ENCODE results near the gene PCDHGA1. TPM values are rescaled to one million over a fixed set of nuclear protein-coding genes. Genes with fewer than 3 reads are reported as not detected.

Gene PCDHGA1
- total and polyA plus RNA-seq, 4 donors, result 0.05 to 0.08 (median 0.05) TPM; not detected in 1

DNA sequence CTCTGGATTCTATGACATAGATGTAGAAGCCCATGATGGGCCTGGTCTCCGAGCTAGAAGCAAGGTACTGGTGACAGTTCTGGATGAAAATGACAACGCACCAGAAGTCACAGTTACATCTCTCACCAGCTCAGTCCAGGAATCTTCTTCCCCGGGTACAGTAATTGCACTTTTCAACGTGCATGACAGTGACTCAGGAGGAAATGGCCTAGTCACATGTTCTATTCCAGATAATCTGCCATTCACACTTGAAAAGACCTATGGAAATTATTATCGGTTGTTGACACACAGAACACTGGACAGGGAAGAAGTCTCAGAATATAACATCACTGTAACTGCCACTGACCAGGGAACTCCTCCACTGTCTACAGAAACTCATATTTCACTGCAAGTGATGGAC, 25.8 kb downstream of the PCDHGA1 start:
- H3K27me3 ChIP-seq (ENCODE audit: control insufficient read depth in 4 of 4, insufficient read depth in 4 of 4, low read length in 3 of 4), result peaks cover 0 to 2% (median 0%) of the 10 kb centered on the region in 4 donors
- H3K9me3 ChIP-seq (ENCODE audit: control insufficient read depth in 4 of 4, low read length in 3 of 4), result peaks cover 36 to 69% (median 47%) of the 10 kb centered on the region in 4 donors
- no peak overlapping the region for H3K27ac ChIP-seq (ENCODE audit: low read depth in 1 of 2, low read length in 2 of 2)
- no peak for TF ChIP-seq YY1 (IDR thresholded peaks at IDR 0.05)
- TF ChIP-seq HNF4G (IDR thresholded peaks at IDR 0.05), result no peak
- TF ChIP-seq, protein P1, sequence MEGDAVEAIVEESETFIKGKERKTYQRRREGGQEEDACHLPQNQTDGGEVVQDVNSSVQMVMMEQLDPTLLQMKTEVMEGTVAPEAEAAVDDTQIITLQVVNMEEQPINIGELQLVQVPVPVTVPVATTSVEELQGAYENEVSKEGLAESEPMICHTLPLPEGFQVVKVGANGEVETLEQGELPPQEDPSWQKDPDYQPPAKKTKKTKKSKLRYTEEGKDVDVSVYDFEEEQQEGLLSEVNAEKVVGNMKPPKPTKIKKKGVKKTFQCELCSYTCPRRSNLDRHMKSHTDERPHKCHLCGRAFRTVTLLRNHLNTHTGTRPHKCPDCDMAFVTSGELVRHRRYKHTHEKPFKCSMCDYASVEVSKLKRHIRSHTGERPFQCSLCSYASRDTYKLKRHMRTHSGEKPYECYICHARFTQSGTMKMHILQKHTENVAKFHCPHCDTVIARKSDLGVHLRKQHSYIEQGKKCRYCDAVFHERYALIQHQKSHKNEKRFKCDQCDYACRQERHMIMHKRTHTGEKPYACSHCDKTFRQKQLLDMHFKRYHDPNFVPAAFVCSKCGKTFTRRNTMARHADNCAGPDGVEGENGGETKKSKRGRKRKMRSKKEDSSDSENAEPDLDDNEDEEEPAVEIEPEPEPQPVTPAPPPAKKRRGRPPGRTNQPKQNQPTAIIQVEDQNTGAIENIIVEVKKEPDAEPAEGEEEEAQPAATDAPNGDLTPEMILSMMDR (IDR thresholded peaks at IDR 0.05; ENCODE audit: low read depth, low read length, missing input control), result no peak
- TF ChIP-seq, protein P2, sequence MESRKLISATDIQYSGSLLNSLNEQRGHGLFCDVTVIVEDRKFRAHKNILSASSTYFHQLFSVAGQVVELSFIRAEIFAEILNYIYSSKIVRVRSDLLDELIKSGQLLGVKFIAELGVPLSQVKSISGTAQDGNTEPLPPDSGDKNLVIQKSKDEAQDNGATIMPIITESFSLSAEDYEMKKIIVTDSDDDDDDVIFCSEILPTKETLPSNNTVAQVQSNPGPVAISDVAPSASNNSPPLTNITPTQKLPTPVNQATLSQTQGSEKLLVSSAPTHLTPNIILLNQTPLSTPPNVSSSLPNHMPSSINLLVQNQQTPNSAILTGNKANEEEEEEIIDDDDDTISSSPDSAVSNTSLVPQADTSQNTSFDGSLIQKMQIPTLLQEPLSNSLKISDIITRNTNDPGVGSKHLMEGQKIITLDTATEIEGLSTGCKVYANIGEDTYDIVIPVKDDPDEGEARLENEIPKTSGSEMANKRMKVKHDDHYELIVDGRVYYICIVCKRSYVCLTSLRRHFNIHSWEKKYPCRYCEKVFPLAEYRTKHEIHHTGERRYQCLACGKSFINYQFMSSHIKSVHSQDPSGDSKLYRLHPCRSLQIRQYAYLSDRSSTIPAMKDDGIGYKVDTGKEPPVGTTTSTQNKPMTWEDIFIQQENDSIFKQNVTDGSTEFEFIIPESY (IDR thresholded peaks at IDR 0.05), result no peak
- TF ChIP-seq, protein P3, sequence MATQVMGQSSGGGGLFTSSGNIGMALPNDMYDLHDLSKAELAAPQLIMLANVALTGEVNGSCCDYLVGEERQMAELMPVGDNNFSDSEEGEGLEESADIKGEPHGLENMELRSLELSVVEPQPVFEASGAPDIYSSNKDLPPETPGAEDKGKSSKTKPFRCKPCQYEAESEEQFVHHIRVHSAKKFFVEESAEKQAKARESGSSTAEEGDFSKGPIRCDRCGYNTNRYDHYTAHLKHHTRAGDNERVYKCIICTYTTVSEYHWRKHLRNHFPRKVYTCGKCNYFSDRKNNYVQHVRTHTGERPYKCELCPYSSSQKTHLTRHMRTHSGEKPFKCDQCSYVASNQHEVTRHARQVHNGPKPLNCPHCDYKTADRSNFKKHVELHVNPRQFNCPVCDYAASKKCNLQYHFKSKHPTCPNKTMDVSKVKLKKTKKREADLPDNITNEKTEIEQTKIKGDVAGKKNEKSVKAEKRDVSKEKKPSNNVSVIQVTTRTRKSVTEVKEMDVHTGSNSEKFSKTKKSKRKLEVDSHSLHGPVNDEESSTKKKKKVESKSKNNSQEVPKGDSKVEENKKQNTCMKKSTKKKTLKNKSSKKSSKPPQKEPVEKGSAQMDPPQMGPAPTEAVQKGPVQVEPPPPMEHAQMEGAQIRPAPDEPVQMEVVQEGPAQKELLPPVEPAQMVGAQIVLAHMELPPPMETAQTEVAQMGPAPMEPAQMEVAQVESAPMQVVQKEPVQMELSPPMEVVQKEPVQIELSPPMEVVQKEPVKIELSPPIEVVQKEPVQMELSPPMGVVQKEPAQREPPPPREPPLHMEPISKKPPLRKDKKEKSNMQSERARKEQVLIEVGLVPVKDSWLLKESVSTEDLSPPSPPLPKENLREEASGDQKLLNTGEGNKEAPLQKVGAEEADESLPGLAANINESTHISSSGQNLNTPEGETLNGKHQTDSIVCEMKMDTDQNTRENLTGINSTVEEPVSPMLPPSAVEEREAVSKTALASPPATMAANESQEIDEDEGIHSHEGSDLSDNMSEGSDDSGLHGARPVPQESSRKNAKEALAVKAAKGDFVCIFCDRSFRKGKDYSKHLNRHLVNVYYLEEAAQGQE (IDR thresholded peaks at IDR 0.05), result no peak
- TF ChIP-seq FOXA1 (IDR thresholded peaks at IDR 0.05), result no peak
- TF ChIP-seq FOXA2 (IDR thresholded peaks at IDR 0.05), result no peak
- no peak for TF ChIP-seq HNF4A (conservative IDR thresholded peaks at IDR 0.05)
- TF ChIP-seq, protein P4, sequence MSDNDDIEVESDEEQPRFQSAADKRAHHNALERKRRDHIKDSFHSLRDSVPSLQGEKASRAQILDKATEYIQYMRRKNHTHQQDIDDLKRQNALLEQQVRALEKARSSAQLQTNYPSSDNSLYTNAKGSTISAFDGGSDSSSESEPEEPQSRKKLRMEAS (IDR thresholded peaks at IDR 0.05), result no peak
- no peak for TF ChIP-seq TAF1 (conservative IDR thresholded peaks at IDR 0.05)
- no peak for TF ChIP-seq GABPA (IDR thresholded peaks at IDR 0.05 in 1 of 2, conservative IDR thresholded peaks at IDR 0.05 in 1 of 2)
- no peak for TF ChIP-seq SP1 (IDR thresholded peaks at IDR 0.05)
- TF ChIP-seq NR2F2 (IDR thresholded peaks at IDR 0.05), result no peak
- no peak for TF ChIP-seq JUND (IDR thresholded peaks at IDR 0.05)
- TF ChIP-seq RAD21 (IDR thresholded peaks at IDR 0.05), result no peak
- no peak for TF ChIP-seq RXRA (IDR thresholded peaks at IDR 0.05)
- WGBS, result 60% methylated on average over 5 of the region's 5 CpGs
- H3K4me3 ChIP-seq (ENCODE audit: low read depth in 1 of 3, low read length in 3 of 3), result peak overlapping the region in 1 of 3 donors; percentile 1
- no peak for DNase-seq (ENCODE audit: low spot score)
- no peak overlapping the region for H3K9ac ChIP-seq (ENCODE audit: low read depth in 1 of 2, low read length in 2 of 2)
- no peaks in the 10 kb centered on the region for H3K4me1 ChIP-seq (ENCODE audit: control insufficient read depth in 4 of 4, insufficient read depth in 4 of 4, low read length in 3 of 4)
- H3K36me3 ChIP-seq (ENCODE audit: control insufficient read depth in 4 of 4, insufficient read depth in 3 of 4, low read depth in 1 of 4, low read length in 3 of 4), result peaks cover 0 to 3% (median 0%) of the 10 kb centered on the region in 4 donors

DNA sequence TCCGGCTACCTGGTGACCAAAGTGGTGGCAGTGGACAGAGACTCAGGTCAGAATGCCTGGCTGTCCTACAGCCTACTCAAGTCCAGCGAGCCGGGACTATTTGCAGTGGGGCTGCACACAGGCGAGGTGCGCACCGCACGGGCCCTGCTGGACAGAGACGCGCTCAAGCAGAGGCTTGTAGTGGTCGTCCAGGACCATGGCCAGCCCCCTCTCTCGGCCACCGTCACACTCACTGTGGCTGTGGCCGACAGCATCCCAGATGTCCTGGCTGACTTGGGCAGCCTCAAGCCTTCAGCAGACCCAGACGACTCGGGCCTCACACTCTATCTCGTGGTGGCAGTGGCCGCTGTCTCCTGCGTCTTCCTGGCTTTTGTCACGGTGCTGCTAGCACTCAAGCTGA, 26.6 kb downstream of the PCDHGA1 start:
- TF ChIP-seq YY1 (IDR thresholded peaks at IDR 0.05) (no peak), HNF4A (conservative IDR thresholded peaks at IDR 0.05) (no peak), RAD21 (IDR thresholded peaks at IDR 0.05) (no peak), RXRA (IDR thresholded peaks at IDR 0.05) (no peak), EGR1 (IDR thresholded peaks at IDR 0.05; ENCODE audit: low read depth in 2 of 2) (no peak), FOXA2 (IDR thresholded peaks at IDR 0.05) (no peak), FOXA1 (IDR thresholded peaks at IDR 0.05) (no peak), TAF1 (conservative IDR thresholded peaks at IDR 0.05) (no peak), SP1 (IDR thresholded peaks at IDR 0.05) (no peak), GABPA (IDR thresholded peaks at IDR 0.05 in 1 of 2, conservative IDR thresholded peaks at IDR 0.05 in 1 of 2) (no peak)
- TF ChIP-seq, protein P2 (IDR thresholded peaks at IDR 0.05), result no peak
- TF ChIP-seq, protein P1 (IDR thresholded peaks at IDR 0.05; ENCODE audit: low read depth, low read length, missing input control), result no peak
- TF ChIP-seq, protein P5, sequence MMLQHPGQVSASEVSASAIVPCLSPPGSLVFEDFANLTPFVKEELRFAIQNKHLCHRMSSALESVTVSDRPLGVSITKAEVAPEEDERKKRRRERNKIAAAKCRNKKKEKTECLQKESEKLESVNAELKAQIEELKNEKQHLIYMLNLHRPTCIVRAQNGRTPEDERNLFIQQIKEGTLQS (IDR thresholded peaks at IDR 0.05), result no peak
- H3K27me3 ChIP-seq (ENCODE audit: control insufficient read depth in 4 of 4, insufficient read depth in 4 of 4, low read length in 3 of 4), result peaks cover 0 to 2% (median 0%) of the 10 kb centered on the region in 4 donors
- H3K4me3 ChIP-seq (ENCODE audit: low read depth in 1 of 3, low read length in 3 of 3), result peak overlapping the region in 2 of 3 donors; percentile 1 to 48
- no peak overlapping the region for H3K27ac ChIP-seq (ENCODE audit: low read depth in 1 of 2, low read length in 2 of 2)
- H3K4me1 ChIP-seq (ENCODE audit: control insufficient read depth in 4 of 4, insufficient read depth in 4 of 4, low read length in 3 of 4), result no peaks in the 10 kb centered on the region
- peaks cover 0 to 3% (median 0%) of the 10 kb centered on the region in 4 donors for H3K36me3 ChIP-seq (ENCODE audit: control insufficient read depth in 4 of 4, insufficient read depth in 3 of 4, low read depth in 1 of 4, low read length in 3 of 4)
- peaks cover 34 to 69% (median 47%) of the 10 kb centered on the region in 4 donors for H3K9me3 ChIP-seq (ENCODE audit: control insufficient read depth in 4 of 4, low read length in 3 of 4)
- H3K9ac ChIP-seq (ENCODE audit: low read depth in 1 of 2, low read length in 2 of 2), result no peak overlapping the region
- 35% methylated on average over 19 of the region's 19 CpGs for WGBS
- no peak for DNase-seq (ENCODE audit: low spot score)

Data from liver (tissue), 9 donors.